HepG2 (cell line): ENCODE measurements around the gene STARD10. TPM values are rescaled to one million over a fixed set of nuclear protein-coding genes. Genes with fewer than 3 reads are reported as not detected.

Experiments used
- ATAC-seq: fragments of 200-7000 bp; cut with Tn5 transposase; 3 replicates; pipeline ENCODE4 v1.9.1; 2020; ENCODE audit warnings: mild to moderate bottlenecking, moderate library complexity
- BruUV-seq: library from RNA; stranded (reverse); fragments of 400-500 nt; replicated peaks from 2 replicates; lab custom pipeline; 2021; lab: Mats Ljungman, UMichigan
- CTCF ChIA-PET: fragments of 300-600 bp; formaldehyde crosslinking; extraction: SDS; loops from one replicate; lab custom pipeline; 2021; ENCODE audit warnings: low total read pairs, inconsistent platforms, low intra/inter-chr PET ratio; lab: Yijun Ruan, JAX
- POLR2A ChIA-PET: fragments of 350-600 bp; sonication (Branson Sonifier 250); formaldehyde crosslinking; loops from one replicate; lab custom pipeline; 2020; ENCODE audit warnings: antibody characterized with exemption, inconsistent platforms; lab: Yijun Ruan, JAX
- DNase-seq: peaks from one replicate; pipeline ENCODE4 v3.0.0-alpha.2; 2015; ENCODE audit warnings: low spot score
- FAIRE-seq: peaks from 3 replicates; lab custom pipeline; 2011; peaks lifted over from hg19 to GRCh38; lab: Jason Lieb, UNC
- H2AFZ ChIP-seq: one replicate; pipeline ENCODE4 v1.6.1; 2011; ENCODE audit warnings: low read length, inconsistent platforms
- H3K27ac ChIP-seq: fragments of 300-600 bp; 3 replicates; pipeline ENCODE4 v1.8.0; 2011; ENCODE audit warnings: mixed run types, mild to moderate bottlenecking, mixed read lengths, low read length, inconsistent platforms; ENCODE audit not compliant: insufficient read depth; ENCODE audit errors: extremely low read length
- H3K27me3 ChIP-seq, 2 experiments: fragments of 200-600 bp in 1 of 2; 2 replicates in 1 of 2; 3 replicates in 1 of 2; pipeline versions ENCODE4 v1.6.0 to v1.8.0; 2011; ENCODE audit warnings: low read length in 2 of 2, mild to moderate bottlenecking in 2 of 2, moderate library complexity in 2 of 2, inconsistent platforms in 1 of 2; ENCODE audit not compliant: insufficient read depth in 2 of 2, control insufficient read depth in 1 of 2
- H3K36me3 ChIP-seq, 2 experiments: fragments of 200-600 bp in 1 of 2; replicated peaks in 1 of 2; 2 replicates in 1 of 2; 3 replicates in 1 of 2; pipeline versions ENCODE4 v1.5.1 to v1.8.0; 2011; ENCODE audit warnings: low read length in 2 of 2, inconsistent platforms in 1 of 2; ENCODE audit not compliant: insufficient read depth in 2 of 2, control insufficient read depth in 1 of 2
- H3K4me1 ChIP-seq: 2 replicates; pipeline ENCODE4 v1.5.1; 2012; ENCODE audit warnings: low read length, inconsistent platforms; ENCODE audit not compliant: insufficient read depth
- H3K4me2 ChIP-seq: 2 replicates; pipeline ENCODE4 v1.6.0; 2011; ENCODE audit warnings: low read depth, low read length, inconsistent platforms
- H3K4me3 ChIP-seq, 3 experiments: fragments of 200-600 bp in 1 of 3; sonication (generic), shearing (Covaris generic) in 1 of 3; replicated peaks in 1 of 3; 2 replicates each; pipeline ENCODE4 v1.5.1; 2011 to 2016; ENCODE audit warnings: low read length in 3 of 3, inconsistent platforms in 2 of 3, low read depth in 2 of 3, mild to moderate bottlenecking in 2 of 3, control low read depth in 1 of 3, mixed read lengths in 1 of 3; ENCODE audit not compliant: insufficient read depth in 1 of 3
- H3K79me2 ChIP-seq: one replicate; pipeline ENCODE4 v1.6.1; 2011; ENCODE audit warnings: low read length, inconsistent platforms; ENCODE audit not compliant: insufficient read depth
- H3K9ac ChIP-seq: 2 replicates; pipeline ENCODE4 v1.6.0; 2011; ENCODE audit warnings: mild to moderate bottlenecking, low read depth, low read length, inconsistent platforms; ENCODE audit not compliant: insufficient read depth
- H3K9me3 ChIP-seq: 2 replicates; pipeline ENCODE4 v1.5.1; 2012; ENCODE audit warnings: mild to moderate bottlenecking, low read length
- H4K20me1 ChIP-seq: 2 replicates; pipeline ENCODE4 v1.6.0; 2011; ENCODE audit warnings: inconsistent platforms, mild to moderate bottlenecking, low read length, moderate library complexity; ENCODE audit not compliant: insufficient read depth
- KDM5A ChIP-seq: fragments of 200-600 bp; sonication (generic); IDR thresholded peaks from 2 replicates; pipeline ENCODE4 v1.7.0; 2018; ENCODE audit warnings: antibody characterized with exemption, mild to moderate bottlenecking, low read length, borderline replicate concordance
- RBFOX2 ChIP-seq: fragments of 200-400 bp; formaldehyde crosslinking; IDR thresholded peaks from 2 replicates; pipeline ENCODE4 v1.6.1; 2017; ENCODE audit warnings: low read depth, mild to moderate bottlenecking, low read length
- ZNF383 ChIP-seq: sonication (generic); formaldehyde crosslinking; IDR thresholded peaks from 2 replicates; pipeline ENCODE4 v1.4.0; 2020; ENCODE audit warnings: missing genetic modification reagents, mild to moderate bottlenecking, borderline replicate concordance
- WGBS: methylation state at CpG from one replicate; pipeline ENCODE4 v1.1.6; 2017; ENCODE audit warnings: low lambda C conversion rate; 5-methylcytosine and 5-hydroxymethylcytosine counted together
- in situ Hi-C: cut with HindIII; loops from 2 replicates; pipeline ENCODE4 v1.10.0; 2017; ENCODE audit warnings: low pct_unique_long_range_greater_than_20kb; ENCODE audit not compliant: extremely low pct_ligation_motif_present
- intact Hi-C: fragments of 100-400 bp; cut with micrococcal nuclease; formaldehyde crosslinking; loops from one replicate; pipeline ENCODE4 v1.10.0; 2022; ENCODE audit not compliant: unreplicated experiment
- polyA plus RNA-seq, 8 experiments: library from polyadenylated mRNA; depleted of rRNA in 3 of 8; stranded (reverse) in 7 of 8; unstranded in 1 of 8; fragments of >200 nt; fragmentation: Illumina TruSeq in 4 of 8; extraction: Trizol in 4 of 8; gene quantifications; 2 replicates each; pipeline versions ENCODE4 v1.2.1 to v1.2.3, GENCODE V29; 2011 to 2016; ENCODE audit warnings: low read depth in 4 of 8, missing spikeins in 1 of 8, mixed read lengths in 1 of 8; ENCODE audit not compliant: insufficient read depth in 1 of 8
- total RNA-seq, 5 experiments: library from RNA; depleted of rRNA; stranded (reverse); fragments of >200 nt; fragmentation: Illumina TruSeq; extraction: Trizol; gene quantifications; 2 replicates each; pipeline ENCODE4 v1.2.3, GENCODE V29; 2016; ENCODE audit warnings: low read depth in 1 of 5
- TF ChIP-seq, protein P1 (sequence below): sonication (generic); formaldehyde crosslinking; IDR thresholded peaks from 2 replicates; pipeline ENCODE4 v1.9.0; 2021; ENCODE audit warnings: missing genetic modification reagents, mild to moderate bottlenecking, borderline replicate concordance
- TF ChIP-seq, protein P2 (sequence below): sonication (generic); formaldehyde crosslinking; IDR thresholded peaks from 2 replicates; pipeline ENCODE4 v1.4.0; 2020; ENCODE audit warnings: missing genetic modification reagents, low read depth, mild to moderate bottlenecking, borderline replicate concordance

STARD10 gene
- total and polyA plus RNA-seq, 2 of the 13 experiments (the other 11 are each of a cell fraction or from before 2014, with no cell fraction given), result 260 to 341 TPM

DNA sequence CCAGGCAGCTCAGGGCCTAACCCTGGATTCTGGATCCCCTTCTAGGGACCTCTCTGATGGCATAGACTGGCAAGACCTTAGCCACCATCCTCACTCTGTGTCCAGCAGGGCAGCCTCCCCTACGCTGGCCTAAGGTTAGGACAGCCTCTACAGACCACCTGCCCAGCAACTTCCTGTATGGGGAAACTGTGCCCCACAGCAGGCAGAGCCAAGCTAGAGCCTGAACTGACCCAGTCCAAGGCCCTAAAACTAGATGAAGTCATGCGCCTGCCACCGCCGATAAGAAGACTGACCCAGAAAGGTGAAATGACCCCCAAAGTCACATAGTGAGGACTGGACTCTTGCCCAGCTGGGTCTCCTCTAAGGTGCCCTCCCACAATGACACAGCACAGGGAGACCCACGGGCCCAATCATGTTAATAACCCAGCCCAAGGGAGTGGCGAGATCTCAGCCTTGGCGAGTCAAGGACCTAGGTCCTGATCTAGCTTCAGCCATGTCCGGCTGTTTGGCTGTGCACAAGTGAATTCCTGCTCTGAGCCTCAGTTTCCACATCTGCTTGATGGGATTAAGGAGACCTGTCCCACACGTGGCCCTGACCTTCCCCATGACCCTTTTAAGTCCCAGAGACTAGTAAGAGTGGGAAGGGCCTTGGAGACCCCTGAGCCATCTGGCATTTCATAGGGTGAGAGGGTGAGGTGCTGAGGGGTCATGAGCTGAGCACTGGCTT, 17.6 kb downstream of the STARD10 start (continued):
- TF ChIP-seq, protein P1, sequence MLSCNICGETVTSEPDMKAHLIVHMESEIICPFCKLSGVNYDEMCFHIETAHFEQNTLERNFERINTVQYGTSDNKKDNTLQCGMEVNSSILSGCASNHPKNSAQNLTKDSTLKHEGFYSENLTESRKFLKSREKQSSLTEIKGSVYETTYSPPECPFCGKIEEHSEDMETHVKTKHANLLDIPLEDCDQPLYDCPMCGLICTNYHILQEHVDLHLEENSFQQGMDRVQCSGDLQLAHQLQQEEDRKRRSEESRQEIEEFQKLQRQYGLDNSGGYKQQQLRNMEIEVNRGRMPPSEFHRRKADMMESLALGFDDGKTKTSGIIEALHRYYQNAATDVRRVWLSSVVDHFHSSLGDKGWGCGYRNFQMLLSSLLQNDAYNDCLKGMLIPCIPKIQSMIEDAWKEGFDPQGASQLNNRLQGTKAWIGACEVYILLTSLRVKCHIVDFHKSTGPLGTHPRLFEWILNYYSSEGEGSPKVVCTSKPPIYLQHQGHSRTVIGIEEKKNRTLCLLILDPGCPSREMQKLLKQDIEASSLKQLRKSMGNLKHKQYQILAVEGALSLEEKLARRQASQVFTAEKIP (CRISPR knock-in tag), result no peak
- TF ChIP-seq ZNF383 (CRISPR knock-in tag), result no peak; the same call in 1 of the 2 replicates

DNA sequence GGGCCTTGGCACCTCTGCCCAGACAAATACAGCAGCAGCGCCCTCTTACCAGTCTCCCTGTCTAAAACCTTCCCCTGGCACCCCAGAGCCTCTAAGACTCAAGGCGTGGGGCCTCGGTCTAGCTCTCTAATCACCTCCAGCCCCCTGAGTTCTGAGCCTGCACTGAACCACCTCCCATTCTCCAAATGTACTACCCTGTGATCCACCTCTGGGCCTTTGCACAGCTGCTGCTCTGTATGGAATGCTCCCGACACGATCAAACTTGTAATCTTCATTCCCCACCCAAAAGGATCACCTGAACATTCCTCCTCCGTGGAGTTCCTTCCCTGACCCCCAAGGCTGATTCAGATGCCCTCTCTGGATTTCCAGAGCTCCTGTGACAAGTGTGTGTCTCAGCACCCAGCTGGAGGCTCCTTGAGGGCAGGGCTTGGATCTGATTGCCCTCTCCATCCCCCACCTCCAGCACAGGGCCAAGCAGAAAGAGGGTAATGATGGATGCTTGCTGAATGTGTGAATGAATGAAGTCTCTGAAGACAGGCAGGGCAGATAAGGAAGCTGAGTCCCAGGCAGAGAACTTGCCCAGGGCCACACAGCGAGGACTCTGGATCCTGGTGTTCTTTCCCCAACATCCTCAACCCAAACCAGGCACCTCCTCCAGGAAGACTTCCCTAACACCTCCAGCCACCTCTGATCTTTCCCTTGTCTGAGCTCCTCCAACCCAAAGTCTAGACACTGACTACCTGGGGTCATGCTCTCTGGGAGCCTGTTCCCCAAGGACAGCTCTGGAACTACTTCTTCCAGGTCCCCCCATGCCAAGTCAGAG, 18.3 kb downstream of the STARD10 start:
- Histone ChIP-seq H3K36me3 (peaks cover under 1 to 31% of the 10 kb centered on the region in 2 experiments; a peak in 4 of 5 replicates), H2AFZ (no peak overlapping the region), H3K79me2 (peaks cover 63% of the 10 kb centered on the region), H3K4me2 (no peak overlapping the region), H3K9ac (no peak overlapping the region; the same call in 1 of the 2 replicates), H3K4me1 (peaks cover 97% of the 10 kb centered on the region), H3K27ac (no peak overlapping the region), H3K27me3 (no peaks in the 10 kb centered on the region), H4K20me1 (peaks cover 7% of the 10 kb centered on the region; the same call in 1 of the 2 replicates), H3K4me3 (no peak overlapping the region), H3K9me3 (no peaks in the 10 kb centered on the region)
- BruUV-seq, result no TSS peak
- FAIRE-seq (no peak), DNase-seq (no peak), ATAC-seq (no peak)
- WGBS, result 97% methylated on average over 6 of the region's 7 CpGs
- intact Hi-C loops (no loop called here), in situ Hi-C loops (no loop called here)
- TF ChIP-seq, protein P2, sequence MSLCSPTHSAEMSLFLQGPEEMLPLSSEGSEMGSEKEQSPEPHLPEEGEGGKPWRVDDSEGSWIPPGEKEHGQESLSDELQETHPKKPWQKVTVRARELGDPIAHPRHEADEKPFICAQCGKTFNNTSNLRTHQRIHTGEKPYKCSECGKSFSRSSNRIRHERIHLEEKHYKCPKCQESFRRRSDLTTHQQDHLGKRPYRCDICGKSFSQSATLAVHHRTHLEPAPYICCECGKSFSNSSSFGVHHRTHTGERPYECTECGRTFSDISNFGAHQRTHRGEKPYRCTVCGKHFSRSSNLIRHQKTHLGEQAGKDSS (CRISPR knock-in tag), result 0 out of 2 replicates have a peak, but pooled peaks have one; percentile 70
- 0 out of 2 replicates have a peak, but pooled peaks have one; percentile 23 for TF ChIP-seq RBFOX2
- TF ChIP-seq KDM5A, result no peak
- ChIA-PET CTCF (no interaction called here), POLR2A (interaction anchor here (0.8 to 10.0 kb wide), 3 partner anchors 9 to 18 kb away, joined by 6 to 103 read pairs (median 52); partner anchors contain the start of gene STARD10)
